ENCODE results near the gene SOX8.

DNA sequence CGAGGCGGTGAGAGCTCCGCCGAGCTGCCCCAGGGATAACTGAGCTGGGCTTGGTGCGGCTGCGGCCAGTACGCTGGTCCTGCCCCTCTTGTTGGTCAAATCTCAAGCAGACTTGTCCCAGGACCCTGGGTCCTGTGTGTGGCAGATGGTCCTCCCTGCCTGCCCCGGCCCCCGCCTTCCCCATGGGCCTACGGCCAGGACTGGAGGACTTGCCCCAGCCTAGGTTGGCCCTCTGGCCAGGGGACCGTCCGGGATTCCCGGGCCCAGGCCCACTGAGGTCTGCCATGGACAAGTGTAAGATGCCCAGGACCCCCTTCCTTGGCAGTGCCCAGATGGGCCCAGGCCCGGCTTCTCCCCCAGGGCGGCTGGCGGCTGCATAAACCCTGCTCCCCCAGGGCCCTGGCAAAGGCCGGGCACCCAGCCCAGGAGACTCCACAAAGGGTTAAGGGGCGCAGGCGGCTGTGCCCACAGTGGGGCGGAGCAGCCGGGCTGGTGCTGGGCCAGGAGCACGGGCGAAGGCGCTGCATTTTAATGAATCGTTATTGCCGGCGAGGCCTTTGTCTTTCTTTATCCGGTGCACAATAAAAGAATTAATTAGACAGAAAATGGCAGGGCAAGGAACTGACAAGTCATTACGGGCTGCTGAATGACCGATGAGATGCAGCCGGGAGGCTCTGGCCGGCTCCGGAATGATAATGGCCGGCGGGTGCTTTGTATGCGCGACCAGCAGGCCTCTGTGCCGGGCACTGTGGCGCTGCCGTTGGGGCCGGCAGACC is 9.1 kb downstream of the SOX8 start:
- TF ChIP-seq, protein P1, sequence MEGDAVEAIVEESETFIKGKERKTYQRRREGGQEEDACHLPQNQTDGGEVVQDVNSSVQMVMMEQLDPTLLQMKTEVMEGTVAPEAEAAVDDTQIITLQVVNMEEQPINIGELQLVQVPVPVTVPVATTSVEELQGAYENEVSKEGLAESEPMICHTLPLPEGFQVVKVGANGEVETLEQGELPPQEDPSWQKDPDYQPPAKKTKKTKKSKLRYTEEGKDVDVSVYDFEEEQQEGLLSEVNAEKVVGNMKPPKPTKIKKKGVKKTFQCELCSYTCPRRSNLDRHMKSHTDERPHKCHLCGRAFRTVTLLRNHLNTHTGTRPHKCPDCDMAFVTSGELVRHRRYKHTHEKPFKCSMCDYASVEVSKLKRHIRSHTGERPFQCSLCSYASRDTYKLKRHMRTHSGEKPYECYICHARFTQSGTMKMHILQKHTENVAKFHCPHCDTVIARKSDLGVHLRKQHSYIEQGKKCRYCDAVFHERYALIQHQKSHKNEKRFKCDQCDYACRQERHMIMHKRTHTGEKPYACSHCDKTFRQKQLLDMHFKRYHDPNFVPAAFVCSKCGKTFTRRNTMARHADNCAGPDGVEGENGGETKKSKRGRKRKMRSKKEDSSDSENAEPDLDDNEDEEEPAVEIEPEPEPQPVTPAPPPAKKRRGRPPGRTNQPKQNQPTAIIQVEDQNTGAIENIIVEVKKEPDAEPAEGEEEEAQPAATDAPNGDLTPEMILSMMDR (IDR thresholded peaks at IDR 0.05) = no peak
- TF ChIP-seq POLR2A (IDR thresholded peaks at IDR 0.05) = no peak

All from lower leg skin (tissue), 3 donors.